HEK293 (cell line): ENCODE measurements around the gene ABHD11.
A peak's percentile ranks its signal among the peaks of the same experiment; 100 is the strongest.

Experiments used
- ATF2 ChIP-seq: fragments of 450-650 bp; formaldehyde crosslinking; IDR thresholded peaks from 2 replicates; pipeline ENCODE4 v1.5.1; 2016; ENCODE audit warnings: missing biosample characterization, missing genetic modification characterization, low read depth
- HOXC10 ChIP-seq: sonication (generic); formaldehyde crosslinking; IDR thresholded peaks from 2 replicates; pipeline ENCODE4 v1.8.1; 2023; ENCODE audit warnings: mild to moderate bottlenecking, missing genetic modification reagents
- KLF10 ChIP-seq: fragments of 450-650 bp; IDR thresholded peaks from 2 replicates; pipeline ENCODE4 v1.5.1; 2018; ENCODE audit warnings: missing biosample characterization, mild to moderate bottlenecking, missing genetic modification characterization
- KLF16 ChIP-seq: fragments of 450-650 bp; formaldehyde crosslinking; IDR thresholded peaks from 2 replicates; pipeline ENCODE4 v1.5.1; 2017; ENCODE audit warnings: missing biosample characterization, missing genetic modification characterization
- SP2 ChIP-seq: fragments of 450-650 bp; formaldehyde crosslinking; IDR thresholded peaks from 2 replicates; pipeline ENCODE4 v1.5.1; 2016; ENCODE audit warnings: missing biosample characterization, missing genetic modification characterization
- YY1 ChIP-seq: fragments of 450-650 bp; formaldehyde crosslinking; IDR thresholded peaks from 2 replicates; pipeline ENCODE4 v1.5.1; 2018; ENCODE audit warnings: missing biosample characterization, missing genetic modification characterization
- ZBTB10 ChIP-seq: fragments of 450-650 bp; formaldehyde crosslinking; IDR thresholded peaks from 2 replicates; pipeline ENCODE4 v1.5.1; 2016; ENCODE audit warnings: missing biosample characterization, missing genetic modification characterization
- ZBTB11 ChIP-seq: fragments of 450-650 bp; formaldehyde crosslinking; conservative IDR thresholded peaks from 2 replicates; pipeline ENCODE4 v1.5.1; 2016; ENCODE audit warnings: low read depth, missing biosample characterization, missing genetic modification characterization
- ZBTB20 ChIP-seq: fragments of 450-650 bp; formaldehyde crosslinking; IDR thresholded peaks from 2 replicates; pipeline ENCODE4 v1.5.1; 2016; ENCODE audit warnings: missing biosample characterization, missing genetic modification characterization
- ZBTB48 ChIP-seq: fragments of 450-650 bp; formaldehyde crosslinking; IDR thresholded peaks from 2 replicates; pipeline ENCODE4 v1.5.1; 2016; ENCODE audit warnings: missing biosample characterization, missing genetic modification characterization
- ZBTB7A ChIP-seq: fragments of 450-650 bp; formaldehyde crosslinking; IDR thresholded peaks from 2 replicates; pipeline ENCODE4 v1.5.1; 2016; ENCODE audit warnings: low read depth, missing biosample characterization, missing genetic modification characterization
- ZFP3 ChIP-seq: fragments of 450-650 bp; formaldehyde crosslinking; IDR thresholded peaks from 2 replicates; pipeline ENCODE4 v1.5.1; 2016; ENCODE audit warnings: low read depth, missing biosample characterization, missing genetic modification characterization
- ZFP69B ChIP-seq: fragments of 450-650 bp; formaldehyde crosslinking; IDR thresholded peaks from 2 replicates; pipeline ENCODE4 v1.5.1; 2016; ENCODE audit warnings: missing biosample characterization, missing genetic modification characterization
- ZIC2 ChIP-seq: fragments of 450-650 bp; formaldehyde crosslinking; IDR thresholded peaks from 2 replicates; pipeline ENCODE4 v1.5.1; 2016; ENCODE audit warnings: missing biosample characterization, missing genetic modification characterization
- ZNF140 ChIP-seq: fragments of 450-650 bp; formaldehyde crosslinking; IDR thresholded peaks from 2 replicates; pipeline ENCODE4 v1.5.1; 2016; ENCODE audit warnings: missing biosample characterization, missing genetic modification characterization
- ZNF2 ChIP-seq: fragments of 450-650 bp; formaldehyde crosslinking; IDR thresholded peaks from 2 replicates; pipeline ENCODE4 v1.5.1; 2016; ENCODE audit warnings: missing biosample characterization, missing genetic modification characterization
- ZNF23 ChIP-seq: fragments of 450-650 bp; formaldehyde crosslinking; IDR thresholded peaks from 2 replicates; pipeline ENCODE4 v1.5.1; 2016; ENCODE audit warnings: missing biosample characterization, missing genetic modification characterization, borderline replicate concordance
- ZNF248 ChIP-seq: fragments of 450-650 bp; formaldehyde crosslinking; IDR thresholded peaks from 2 replicates; pipeline ENCODE4 v1.5.1; 2017; ENCODE audit warnings: missing biosample characterization, missing genetic modification characterization
- ZNF280D ChIP-seq: fragments of 450-650 bp; formaldehyde crosslinking; IDR thresholded peaks from 2 replicates; pipeline ENCODE4 v1.5.1; 2016; ENCODE audit warnings: missing biosample characterization, missing genetic modification characterization
- ZNF391 ChIP-seq: fragments of 450-650 bp; formaldehyde crosslinking; IDR thresholded peaks from 2 replicates; pipeline ENCODE4 v1.5.1; 2016; ENCODE audit warnings: low read depth, missing biosample characterization, missing genetic modification characterization, borderline replicate concordance
- ZNF404 ChIP-seq: fragments of 450-650 bp; formaldehyde crosslinking; IDR thresholded peaks from 2 replicates; pipeline ENCODE4 v1.5.1; 2017; ENCODE audit warnings: missing biosample characterization, missing genetic modification characterization
- ZNF426 ChIP-seq: fragments of 450-650 bp; formaldehyde crosslinking; IDR thresholded peaks from 2 replicates; pipeline ENCODE4 v1.5.1; 2017; ENCODE audit warnings: missing biosample characterization, missing genetic modification characterization, mild to moderate bottlenecking, inconsistent platforms, moderate library complexity
- ZNF560 ChIP-seq: fragments of 450-650 bp; formaldehyde crosslinking; IDR thresholded peaks from 2 replicates; pipeline ENCODE4 v1.5.1; 2017; ENCODE audit warnings: missing biosample characterization, missing genetic modification characterization, borderline replicate concordance
- ZNF600 ChIP-seq: fragments of 450-650 bp; formaldehyde crosslinking; IDR thresholded peaks from 2 replicates; pipeline ENCODE4 v1.5.1; 2016; ENCODE audit warnings: missing biosample characterization, missing genetic modification characterization
- ZNF629 ChIP-seq: fragments of 450-650 bp; formaldehyde crosslinking; IDR thresholded peaks from 2 replicates; pipeline ENCODE4 v1.5.1; 2017; ENCODE audit warnings: missing biosample characterization, missing genetic modification characterization
- ZNF747 ChIP-seq: fragments of 450-650 bp; formaldehyde crosslinking; IDR thresholded peaks from 2 replicates; pipeline ENCODE4 v1.5.1; 2016; ENCODE audit warnings: missing biosample characterization, missing genetic modification characterization
- ZSCAN30 ChIP-seq: fragments of 450-650 bp; IDR thresholded peaks from 2 replicates; pipeline ENCODE4 v1.5.1; 2018; ENCODE audit warnings: missing biosample characterization, mild to moderate bottlenecking, missing genetic modification characterization, moderate library complexity
- TF ChIP-seq, protein P1 (sequence below): fragments of 450-650 bp; IDR thresholded peaks from 2 replicates; pipeline ENCODE4 v1.5.1; 2018; ENCODE audit warnings: missing biosample characterization, mild to moderate bottlenecking, missing genetic modification characterization

The ABHD11 gene

DNA sequence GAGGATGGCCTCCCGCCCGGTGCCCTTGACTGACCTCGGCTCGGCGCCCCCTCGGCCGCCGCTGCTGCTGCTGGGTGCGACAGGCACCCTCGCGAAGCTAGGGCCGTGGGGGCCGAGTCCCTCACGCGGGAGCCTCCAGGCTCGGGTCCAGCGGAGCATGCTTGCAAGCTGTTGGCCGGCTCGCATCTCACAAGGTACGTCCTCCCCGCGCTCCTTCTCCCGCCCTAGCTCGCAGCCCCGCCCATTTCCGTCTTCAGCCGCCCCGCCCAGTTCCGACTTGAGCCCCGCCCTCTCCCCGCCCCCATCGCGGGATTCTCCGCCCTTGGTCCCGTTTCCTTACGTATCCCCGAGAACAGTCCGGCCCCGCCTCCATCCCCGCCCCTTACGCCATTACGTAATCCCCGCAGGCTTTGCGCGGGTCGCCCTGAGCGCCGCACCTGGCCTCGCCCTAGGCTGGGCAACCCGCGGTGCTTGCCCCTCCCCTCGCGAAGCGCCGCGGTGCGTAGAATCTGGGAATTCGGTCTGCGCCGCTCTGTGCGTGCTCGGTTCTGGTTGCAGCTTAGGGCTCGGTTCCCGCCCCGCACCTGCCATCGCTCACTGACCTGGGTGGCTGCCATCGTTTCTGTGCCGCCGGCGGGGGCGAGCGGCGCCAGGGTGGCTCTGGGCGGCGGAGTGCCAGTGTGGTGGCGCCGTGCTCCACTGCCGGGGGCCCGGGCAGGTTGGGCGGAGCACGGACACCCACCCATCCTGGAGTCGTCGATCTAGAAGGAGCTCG lies at the start of gene ABHD11 (continued):
- TF ChIP-seq KLF16 (tag by site-specific recombination), result peak; percentile 44; the same call in 1 of the 2 replicates
- TF ChIP-seq ZNF140 (tag by site-specific recombination), result no peak
- no peak for TF ChIP-seq ZNF426
- TF ChIP-seq SP2 (tag by site-specific recombination), result peak; percentile 93
- TF ChIP-seq ZBTB7A (tag by site-specific recombination), result no peak
- TF ChIP-seq HOXC10, result no peak
- TF ChIP-seq ZFP3, result no peak
- peak; percentile 91 for TF ChIP-seq KLF10 (tag by site-specific recombination)
- peak; percentile 98 for TF ChIP-seq ATF2
- TF ChIP-seq YY1 (tag by site-specific recombination), result peak; percentile 50; the same call in 1 of the 2 replicates
- TF ChIP-seq ZNF23 (tag by site-specific recombination), result no peak
- peak; percentile 86 for TF ChIP-seq ZIC2 (tag by site-specific recombination)
- peak; percentile 45; the same call in 1 of the 2 replicates for TF ChIP-seq ZBTB10 (tag by site-specific recombination)
- TF ChIP-seq ZNF404 (tag by site-specific recombination), result no peak
- TF ChIP-seq, protein P1, sequence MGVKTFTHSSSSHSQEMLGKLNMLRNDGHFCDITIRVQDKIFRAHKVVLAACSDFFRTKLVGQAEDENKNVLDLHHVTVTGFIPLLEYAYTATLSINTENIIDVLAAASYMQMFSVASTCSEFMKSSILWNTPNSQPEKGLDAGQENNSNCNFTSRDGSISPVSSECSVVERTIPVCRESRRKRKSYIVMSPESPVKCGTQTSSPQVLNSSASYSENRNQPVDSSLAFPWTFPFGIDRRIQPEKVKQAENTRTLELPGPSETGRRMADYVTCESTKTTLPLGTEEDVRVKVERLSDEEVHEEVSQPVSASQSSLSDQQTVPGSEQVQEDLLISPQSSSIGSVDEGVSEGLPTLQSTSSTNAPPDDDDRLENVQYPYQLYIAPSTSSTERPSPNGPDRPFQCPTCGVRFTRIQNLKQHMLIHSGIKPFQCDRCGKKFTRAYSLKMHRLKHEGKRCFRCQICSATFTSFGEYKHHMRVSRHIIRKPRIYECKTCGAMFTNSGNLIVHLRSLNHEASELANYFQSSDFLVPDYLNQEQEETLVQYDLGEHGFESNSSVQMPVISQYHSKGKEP, result no peak
- peak; percentile 37 for TF ChIP-seq ZNF2 (tag by site-specific recombination)
- peak; percentile 87 for TF ChIP-seq ZNF600 (tag by site-specific recombination)
- 0 out of 2 replicates have a peak, but pooled peaks have one; percentile 27 for TF ChIP-seq ZSCAN30 (tag by site-specific recombination)
- 0 out of 2 replicates have a peak, but pooled peaks have one; percentile 42 for TF ChIP-seq ZNF391
- peak; percentile 32; the same call in 1 of the 2 replicates for TF ChIP-seq ZBTB48 (tag by site-specific recombination)
- TF ChIP-seq ZNF747, result no peak
- TF ChIP-seq ZFP69B, result peak; percentile 2
- TF ChIP-seq ZNF560 (tag by site-specific recombination), result no peak
- TF ChIP-seq ZNF629 (tag by site-specific recombination), result peak; percentile 83
- no peak for TF ChIP-seq ZNF280D (tag by site-specific recombination)
- TF ChIP-seq ZBTB11 (tag by site-specific recombination), result peak; percentile 64
- peak; percentile 74; the same call in 1 of the 2 replicates for TF ChIP-seq ZBTB20 (tag by site-specific recombination)
- no peak for TF ChIP-seq ZNF248
